ENCODE data around the gene STXBP6. TPM values are rescaled to one million over a fixed set of nuclear protein-coding genes. Genes with fewer than 3 reads are reported as not detected.
A peak's percentile ranks its signal among the peaks of the same experiment; 100 is the strongest.

The STXBP6 gene
- total RNA-seq, 4 donors from 2014 or later, result 7.1 to 16.8 (median 8.9) TPM

DNA sequence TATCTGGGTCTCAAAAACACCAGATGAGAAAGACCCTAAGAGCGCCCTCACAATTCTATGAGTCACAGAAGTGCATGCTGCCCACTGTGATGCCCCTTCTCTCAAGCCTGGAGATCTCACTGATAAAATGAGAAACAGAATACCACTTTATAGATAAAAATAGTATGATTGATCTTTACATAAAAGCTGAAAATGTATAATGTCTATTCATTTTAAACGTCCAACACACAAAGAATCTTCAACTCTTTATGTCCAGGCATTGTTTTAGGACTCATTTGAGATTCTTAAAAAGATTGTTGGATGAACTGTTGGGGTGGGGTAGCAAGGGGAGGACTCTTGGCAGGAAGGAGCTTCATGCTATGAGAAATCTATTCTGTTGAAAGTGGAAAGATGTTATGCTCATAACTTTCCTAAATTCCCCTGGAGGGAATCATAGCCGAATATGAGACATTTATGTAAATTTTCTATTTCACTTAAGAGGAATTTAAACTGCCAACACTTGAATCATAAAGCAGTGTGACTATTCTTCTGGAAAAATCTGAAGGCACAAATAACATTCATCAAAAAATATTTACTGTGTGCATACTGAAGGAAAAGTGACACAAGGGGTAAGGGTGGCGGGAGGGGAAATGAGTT is 174.6 kb downstream of the STXBP6 start:
- no peaks in the 10 kb centered on the region for H3K27me3 ChIP-seq
- in situ Hi-C loops (cut with MboI; ENCODE audit: low pct_ligation_motif_present in 1 of 4, low pct_unique_long_range_greater_than_20kb in 1 of 4, low sequenced_read_pairs in 3 of 4) (no loop called here), intact Hi-C loops (cut with DNase I; ENCODE audit: low total_unique reads) (no loop called here)
- no peaks in the 10 kb centered on the region for H3K36me3 ChIP-seq
- H3K9me3 ChIP-seq, result no peaks in the 10 kb centered on the region
- H3K27ac ChIP-seq, result peak overlapping the region in 1 of 4 donors; percentile 55
- TF ChIP-seq POLR2A (IDR thresholded peaks at IDR 0.05) (no peak), POLR2AphosphoS5 (IDR thresholded peaks at IDR 0.05) (no peak), EP300 (IDR thresholded peaks at IDR 0.05; ENCODE audit: low read depth) (no peak)
- TF ChIP-seq, protein P1, sequence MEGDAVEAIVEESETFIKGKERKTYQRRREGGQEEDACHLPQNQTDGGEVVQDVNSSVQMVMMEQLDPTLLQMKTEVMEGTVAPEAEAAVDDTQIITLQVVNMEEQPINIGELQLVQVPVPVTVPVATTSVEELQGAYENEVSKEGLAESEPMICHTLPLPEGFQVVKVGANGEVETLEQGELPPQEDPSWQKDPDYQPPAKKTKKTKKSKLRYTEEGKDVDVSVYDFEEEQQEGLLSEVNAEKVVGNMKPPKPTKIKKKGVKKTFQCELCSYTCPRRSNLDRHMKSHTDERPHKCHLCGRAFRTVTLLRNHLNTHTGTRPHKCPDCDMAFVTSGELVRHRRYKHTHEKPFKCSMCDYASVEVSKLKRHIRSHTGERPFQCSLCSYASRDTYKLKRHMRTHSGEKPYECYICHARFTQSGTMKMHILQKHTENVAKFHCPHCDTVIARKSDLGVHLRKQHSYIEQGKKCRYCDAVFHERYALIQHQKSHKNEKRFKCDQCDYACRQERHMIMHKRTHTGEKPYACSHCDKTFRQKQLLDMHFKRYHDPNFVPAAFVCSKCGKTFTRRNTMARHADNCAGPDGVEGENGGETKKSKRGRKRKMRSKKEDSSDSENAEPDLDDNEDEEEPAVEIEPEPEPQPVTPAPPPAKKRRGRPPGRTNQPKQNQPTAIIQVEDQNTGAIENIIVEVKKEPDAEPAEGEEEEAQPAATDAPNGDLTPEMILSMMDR (IDR thresholded peaks at IDR 0.05), result no peak
- H3K4me1 ChIP-seq, result peaks cover 4 to 21% (median 17%) of the 10 kb centered on the region in 4 donors
- WGBS, 2 donors (ENCODE audit: low coverage in 1 of 2), result 55 to 70% methylated on average over 3 to 4 of the region's 4 CpGs
- DNase-seq, result no peak
- no peak overlapping the region for H3K4me3 ChIP-seq

DNA sequence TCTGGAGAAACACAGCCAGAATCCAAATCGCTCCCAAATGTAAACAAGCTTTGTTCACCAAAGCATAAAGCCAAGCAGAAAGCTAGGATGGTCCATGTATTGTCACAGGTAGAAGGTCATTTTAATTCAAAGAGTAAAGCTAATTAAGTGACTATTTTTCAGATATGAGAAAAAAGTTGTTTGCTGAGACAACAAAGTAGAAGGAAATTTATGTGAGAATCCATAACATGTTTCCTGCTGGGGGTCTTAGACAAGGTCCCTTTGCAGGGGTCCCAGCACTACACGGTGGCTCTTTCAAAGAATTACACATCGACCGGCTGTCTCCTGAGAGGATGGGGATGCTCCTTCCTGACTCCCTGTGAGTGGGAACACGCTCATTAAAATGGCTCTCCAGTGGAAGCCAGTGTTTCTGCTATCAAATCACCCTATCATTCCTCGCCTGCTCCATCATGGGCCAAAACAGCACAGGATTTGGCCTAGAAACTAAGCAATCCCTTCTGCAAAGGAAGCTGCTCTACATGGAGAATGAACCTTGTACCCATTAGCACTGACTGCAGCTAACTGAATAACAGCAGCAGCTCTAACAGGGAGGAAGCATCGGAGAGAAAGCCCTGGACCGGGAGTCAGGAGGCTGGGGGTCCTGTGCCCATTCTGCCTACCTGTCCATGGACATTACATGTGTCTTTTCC is 175.3 kb downstream of the STXBP6 start:
- in situ Hi-C loops (cut with MboI; ENCODE audit: low pct_ligation_motif_present in 1 of 4, low pct_unique_long_range_greater_than_20kb in 1 of 4, low sequenced_read_pairs in 3 of 4), result no loop called here

DNA sequence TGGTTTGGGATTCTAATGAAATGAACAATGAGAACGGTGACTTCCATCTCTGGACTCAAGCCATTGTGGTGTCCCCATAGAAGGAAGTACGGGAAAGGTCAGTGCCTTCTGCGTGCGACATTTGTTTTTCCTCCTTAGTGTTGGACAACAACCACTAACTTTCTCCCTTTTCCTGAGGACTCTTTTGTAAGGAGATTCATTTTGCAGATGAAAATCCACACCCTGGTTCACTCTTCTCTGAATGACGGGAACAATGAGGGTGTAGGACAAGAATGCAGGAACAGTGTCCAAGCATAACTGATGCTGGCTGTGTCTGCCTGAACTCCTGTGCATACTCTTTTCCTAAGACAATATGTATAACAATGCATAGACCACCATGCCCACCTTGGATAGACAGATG is 176.4 kb downstream of the STXBP6 start:
- no peak for TF ChIP-seq EP300 (IDR thresholded peaks at IDR 0.05; ENCODE audit: low read depth)
- TF ChIP-seq, protein P1 (IDR thresholded peaks at IDR 0.05), result no peak
- TF ChIP-seq POLR2A (IDR thresholded peaks at IDR 0.05), result no peak
- no peak for TF ChIP-seq POLR2AphosphoS5 (IDR thresholded peaks at IDR 0.05)
- Histone ChIP-seq H3K9me3 (no peaks in the 10 kb centered on the region), H3K4me1 (peaks cover 4 to 21% (median 17%) of the 10 kb centered on the region in 4 donors), H3K27me3 (no peaks in the 10 kb centered on the region), H3K36me3 (no peaks in the 10 kb centered on the region), H3K4me3 (no peak overlapping the region), H3K27ac (no peak overlapping the region)
- WGBS, 2 donors (ENCODE audit: low coverage in 1 of 2), result 67 to 94% methylated on average over 5 of the region's 5 CpGs
- in situ Hi-C loops (cut with MboI; ENCODE audit: low pct_ligation_motif_present in 1 of 4, low pct_unique_long_range_greater_than_20kb in 1 of 4, low sequenced_read_pairs in 3 of 4) (no loop called here), intact Hi-C loops (cut with DNase I; ENCODE audit: low total_unique reads) (no loop called here)
- DNase-seq, result no peak

More for the DNA sequence above, 175.3 kb downstream of the STXBP6 start:
- Histone ChIP-seq H3K27me3 (no peaks in the 10 kb centered on the region), H3K4me1 (peaks cover 4 to 21% (median 17%) of the 10 kb centered on the region in 4 donors), H3K9me3 (no peaks in the 10 kb centered on the region), H3K4me3 (no peak overlapping the region), H3K27ac (peak overlapping the region in 1 of 4 donors; percentile 55), H3K36me3 (no peaks in the 10 kb centered on the region)
- TF ChIP-seq POLR2AphosphoS5 (IDR thresholded peaks at IDR 0.05) (no peak), POLR2A (IDR thresholded peaks at IDR 0.05) (no peak), EP300 (IDR thresholded peaks at IDR 0.05; ENCODE audit: low read depth) (no peak)
- TF ChIP-seq, protein P1 (IDR thresholded peaks at IDR 0.05), result no peak
- WGBS, 2 donors (ENCODE audit: low coverage in 1 of 2), result 68 to 74% methylated on average over 4 to 8 of the region's 8 CpGs
- DNase-seq, result no peak
- intact Hi-C loops (cut with DNase I; ENCODE audit: low total_unique reads), result no loop called here

DNA sequence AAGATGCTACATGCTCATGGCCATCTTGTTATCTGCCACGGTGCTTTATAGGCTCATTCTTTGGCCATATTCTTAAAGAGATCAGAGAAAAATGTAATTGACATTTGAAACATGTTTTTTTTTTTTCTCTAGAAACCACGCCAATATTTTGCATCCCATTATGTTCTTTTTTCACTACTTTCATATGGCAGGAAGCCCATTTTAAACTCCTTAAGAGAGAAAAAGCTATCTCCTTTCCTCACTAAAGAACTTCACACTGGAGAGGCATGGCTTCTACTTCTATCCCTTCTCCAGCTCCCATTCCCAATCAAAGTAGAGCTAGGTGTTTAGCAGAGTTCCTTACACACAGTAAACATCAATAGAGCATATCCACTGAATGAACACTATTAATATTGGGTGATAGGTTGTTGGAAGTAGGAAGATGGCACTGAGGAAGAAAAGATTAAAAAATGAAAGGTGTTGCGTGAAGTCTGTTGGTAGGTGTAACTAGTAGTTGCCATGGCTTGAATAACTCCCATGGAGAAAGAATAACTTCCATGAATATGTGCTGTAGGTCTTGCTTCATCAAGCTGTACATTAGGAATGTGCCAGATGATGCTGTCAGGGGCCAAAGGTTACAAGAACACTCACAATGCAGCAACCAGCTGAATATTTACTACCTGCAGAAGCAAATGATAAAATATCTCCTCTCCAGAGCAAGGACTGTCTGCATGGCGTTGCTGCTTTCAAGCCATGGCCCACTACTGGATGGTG is 178.8 kb downstream of the STXBP6 start:
- Histone ChIP-seq H3K4me3 (no peak overlapping the region), H3K36me3 (no peaks in the 10 kb centered on the region), H3K9me3 (no peaks in the 10 kb centered on the region), H3K4me1 (peaks cover 4 to 17% (median 14%) of the 10 kb centered on the region in 4 donors), H3K27me3 (no peaks in the 10 kb centered on the region), H3K27ac (no peak overlapping the region)
- in situ Hi-C loops (cut with MboI; ENCODE audit: low pct_ligation_motif_present in 1 of 4, low pct_unique_long_range_greater_than_20kb in 1 of 4, low sequenced_read_pairs in 3 of 4) (no loop called here), intact Hi-C loops (cut with DNase I; ENCODE audit: low total_unique reads) (no loop called here)
- WGBS, 2 donors (ENCODE audit: low coverage in 1 of 2), result 73 to 83% methylated on average over 3 to 4 of the region's 4 CpGs
- no peak for DNase-seq
- TF ChIP-seq, protein P1 (IDR thresholded peaks at IDR 0.05), result no peak
- TF ChIP-seq POLR2A (IDR thresholded peaks at IDR 0.05), result no peak
- no peak for TF ChIP-seq EP300 (IDR thresholded peaks at IDR 0.05; ENCODE audit: low read depth)
- TF ChIP-seq POLR2AphosphoS5 (IDR thresholded peaks at IDR 0.05), result no peak
